HepG2 (cell line): ENCODE measurements around the gene RAMP1.

Experiments used
- BRCA1 ChIP-seq: sonication (generic); formaldehyde crosslinking; IDR thresholded peaks from 2 replicates; pipeline ENCODE4 v1.4.0; 2020; ENCODE audit warnings: missing genetic modification reagents
- CCAR2 ChIP-seq: fragments of 200-400 bp; formaldehyde crosslinking; optimal IDR thresholded peaks from 2 replicates; pipeline ENCODE3; 2018; ENCODE audit warnings: low read depth, mild to moderate bottlenecking, low read length, moderate library complexity
- CTCF ChIP-seq: sonication (generic); formaldehyde crosslinking; IDR thresholded peaks from 2 replicates; pipeline ENCODE4 v1.5.0; 2020; ENCODE audit warnings: mild to moderate bottlenecking, missing genetic modification reagents, moderate library complexity
- RCOR2 ChIP-seq: IDR thresholded peaks from 2 replicates; pipeline ENCODE4 v1.6.1; 2016; ENCODE audit warnings: missing biosample characterization, missing genetic modification reagents
- TFDP1 ChIP-seq: IDR thresholded peaks from 2 replicates; pipeline ENCODE4 v1.6.1; 2016; ENCODE audit warnings: missing compliant biosample characterization, missing genetic modification reagents, borderline replicate concordance
- ZNF180 ChIP-seq: sonication (generic); formaldehyde crosslinking; IDR thresholded peaks from 2 replicates; pipeline ENCODE4 v1.4.0; 2020; ENCODE audit warnings: low read depth, missing genetic modification reagents, borderline replicate concordance
- ZNF34 ChIP-seq: sonication (generic); formaldehyde crosslinking; IDR thresholded peaks from 2 replicates; pipeline ENCODE4 v1.4.0; 2020; ENCODE audit warnings: mild to moderate bottlenecking, missing genetic modification reagents, borderline replicate concordance
- ZNF441 ChIP-seq: sonication (generic); formaldehyde crosslinking; IDR thresholded peaks from 2 replicates; pipeline ENCODE4 v1.7.0; 2021; ENCODE audit warnings: missing genetic modification reagents, borderline replicate concordance

GRCh38 chr2:237883951-237884446 lies 24.6 kb downstream of the RAMP1 start:
- TF ChIP-seq ZNF441 (CRISPR knock-in tag) (no peak), RCOR2 (no peak), TFDP1 (CRISPR knock-in tag) (no peak), ZNF34 (CRISPR knock-in tag) (no peak), CTCF (no peak), ZNF180 (CRISPR knock-in tag) (no peak), CCAR2 (no peak), BRCA1 (CRISPR knock-in tag) (no peak)
